ENCODE results near the gene COMMD6. TPM values are rescaled to one million over a fixed set of nuclear protein-coding genes. Genes with fewer than 3 reads are reported as not detected.

COMMD6 gene
- total and polyA plus RNA-seq, 9 of the 15 experiments (the other 6 are each of a cell fraction or from before 2014, with no cell fraction given): 32.6 to 116 (median 65.0) TPM

- TF ChIP-seq AFF1 (IDR thresholded peaks at IDR 0.05; ENCODE audit: low read depth in 1 of 2, partially characterized antibody in 2 of 2) (no peak), ZNF507 (tag; conservative IDR thresholded peaks at IDR 0.05) (no peak), ZNF384 (IDR thresholded peaks at IDR 0.05; ENCODE audit: low read depth, low read length) (no peak), FOXJ2 (tag; IDR thresholded peaks at IDR 0.05) (peak; percentile 51; the same call in 1 of the 2 replicates), SRSF1 (IDR thresholded peaks at IDR 0.05; ENCODE audit: low read depth, low read length) (no peak), NEUROD1 (IDR thresholded peaks at IDR 0.05; ENCODE audit: borderline replicate concordance, low read depth, low read length, partially characterized antibody) (peak; percentile 32), MAFK (IDR thresholded peaks at IDR 0.05; ENCODE audit: low read length) (no peak), GABPB1 (CRISPR knock-in tag; IDR thresholded peaks at IDR 0.05) (peak; percentile 25; the same call in 1 of the 2 replicates), NCOR1 (IDR thresholded peaks at IDR 0.05) (peak; percentile 14; the same call in 1 of the 2 replicates), ETV1 (tag; conservative IDR thresholded peaks at IDR 0.05; ENCODE audit: low read depth) (peak; percentile 46; the same call in 1 of the 2 replicates), TGIF2 (CRISPR knock-in tag; IDR thresholded peaks at IDR 0.05) (0 out of 2 replicates have a peak, but pooled peaks have one; percentile 16), KLF10 (CRISPR knock-in tag; IDR thresholded peaks at IDR 0.05) (no peak), IFI16 (CRISPR knock-in tag; IDR thresholded peaks at IDR 0.05) (no peak)
- TF ChIP-seq, protein P1, sequence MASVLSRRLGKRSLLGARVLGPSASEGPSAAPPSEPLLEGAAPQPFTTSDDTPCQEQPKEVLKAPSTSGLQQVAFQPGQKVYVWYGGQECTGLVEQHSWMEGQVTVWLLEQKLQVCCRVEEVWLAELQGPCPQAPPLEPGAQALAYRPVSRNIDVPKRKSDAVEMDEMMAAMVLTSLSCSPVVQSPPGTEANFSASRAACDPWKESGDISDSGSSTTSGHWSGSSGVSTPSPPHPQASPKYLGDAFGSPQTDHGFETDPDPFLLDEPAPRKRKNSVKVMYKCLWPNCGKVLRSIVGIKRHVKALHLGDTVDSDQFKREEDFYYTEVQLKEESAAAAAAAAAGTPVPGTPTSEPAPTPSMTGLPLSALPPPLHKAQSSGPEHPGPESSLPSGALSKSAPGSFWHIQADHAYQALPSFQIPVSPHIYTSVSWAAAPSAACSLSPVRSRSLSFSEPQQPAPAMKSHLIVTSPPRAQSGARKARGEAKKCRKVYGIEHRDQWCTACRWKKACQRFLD (CRISPR knock-in tag; IDR thresholded peaks at IDR 0.05): peak; percentile 48; the same call in 1 of the 2 replicates
- TF ChIP-seq, protein P2, sequence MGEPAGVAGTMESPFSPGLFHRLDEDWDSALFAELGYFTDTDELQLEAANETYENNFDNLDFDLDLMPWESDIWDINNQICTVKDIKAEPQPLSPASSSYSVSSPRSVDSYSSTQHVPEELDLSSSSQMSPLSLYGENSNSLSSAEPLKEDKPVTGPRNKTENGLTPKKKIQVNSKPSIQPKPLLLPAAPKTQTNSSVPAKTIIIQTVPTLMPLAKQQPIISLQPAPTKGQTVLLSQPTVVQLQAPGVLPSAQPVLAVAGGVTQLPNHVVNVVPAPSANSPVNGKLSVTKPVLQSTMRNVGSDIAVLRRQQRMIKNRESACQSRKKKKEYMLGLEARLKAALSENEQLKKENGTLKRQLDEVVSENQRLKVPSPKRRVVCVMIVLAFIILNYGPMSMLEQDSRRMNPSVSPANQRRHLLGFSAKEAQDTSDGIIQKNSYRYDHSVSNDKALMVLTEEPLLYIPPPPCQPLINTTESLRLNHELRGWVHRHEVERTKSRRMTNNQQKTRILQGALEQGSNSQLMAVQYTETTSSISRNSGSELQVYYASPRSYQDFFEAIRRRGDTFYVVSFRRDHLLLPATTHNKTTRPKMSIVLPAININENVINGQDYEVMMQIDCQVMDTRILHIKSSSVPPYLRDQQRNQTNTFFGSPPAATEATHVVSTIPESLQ (CRISPR knock-in tag; IDR thresholded peaks at IDR 0.05): no peak
These were observed 11.9 kb upstream of the COMMD6 start, which contains the start of gene UCHL3 (continued) for GRCh38 chr13:75549262-75550158.

Data from K562 (cell line).